Lower lobe of right lung (tissue), 2 donors: ENCODE results near the gene ASCL4. TPM values are rescaled to one million over a fixed set of nuclear protein-coding genes. Genes with fewer than 3 reads are reported as not detected.

ENCODE experiments used
- ATAC-seq, 2 donors: fragments of 200-7000 bp; cut with Tn5 transposase; one replicate each; pipeline ENCODE4 v1.9.1; 2020 to 2022; ENCODE audit warnings: mild to moderate bottlenecking in 2 of 2, moderate library complexity in 2 of 2
- DNase-seq: peaks from one replicate; pipeline ENCODE4 v3.0.0-alpha.2; 2020
- H3K27ac ChIP-seq: fragments of 200-600 bp; one replicate; pipeline ENCODE4 v1.8.0; 2022
- H3K27me3 ChIP-seq: fragments of 200-600 bp; one replicate; pipeline ENCODE4 v1.8.0; 2022; ENCODE audit warnings: low read depth
- H3K36me3 ChIP-seq: fragments of 200-600 bp; one replicate; pipeline ENCODE4 v1.8.0; 2022; ENCODE audit warnings: mild to moderate bottlenecking
- H3K4me1 ChIP-seq: fragments of 200-600 bp; one replicate; pipeline ENCODE4 v1.8.0; 2022
- H3K4me3 ChIP-seq: fragments of 200-600 bp; one replicate; pipeline ENCODE4 v1.8.0; 2022; ENCODE audit warnings: mild to moderate bottlenecking
- H3K9me3 ChIP-seq: fragments of 200-600 bp; one replicate; pipeline ENCODE4 v1.8.0; 2022
- intact Hi-C: fragments of 100-400 bp; cut with DNase I; formaldehyde crosslinking; loops from one replicate; pipeline ENCODE4 v1.11.0; 2022
- total RNA-seq: library from RNA; stranded (reverse); fragmentation: NEBNext Ultra II Directional; extraction: Animal tissue kit (Norgen Biotek cat#: 25700); gene quantifications from one replicate; pipeline ENCODE4 v1.2.1, GENCODE V29; 2021
- TF ChIP-seq, protein P1 (sequence below): fragments of 200-600 bp; IDR thresholded peaks from one replicate; pipeline ENCODE4 v1.8.0; 2022; ENCODE audit warnings: antibody characterized with exemption, mild to moderate bottlenecking
- donor health status: DM: no; HTN: yes; CAD: no; lungs with severe emphysema.

The ASCL4 gene
- total RNA-seq, 1 donor from 2014 or later: not detected

DNA sequence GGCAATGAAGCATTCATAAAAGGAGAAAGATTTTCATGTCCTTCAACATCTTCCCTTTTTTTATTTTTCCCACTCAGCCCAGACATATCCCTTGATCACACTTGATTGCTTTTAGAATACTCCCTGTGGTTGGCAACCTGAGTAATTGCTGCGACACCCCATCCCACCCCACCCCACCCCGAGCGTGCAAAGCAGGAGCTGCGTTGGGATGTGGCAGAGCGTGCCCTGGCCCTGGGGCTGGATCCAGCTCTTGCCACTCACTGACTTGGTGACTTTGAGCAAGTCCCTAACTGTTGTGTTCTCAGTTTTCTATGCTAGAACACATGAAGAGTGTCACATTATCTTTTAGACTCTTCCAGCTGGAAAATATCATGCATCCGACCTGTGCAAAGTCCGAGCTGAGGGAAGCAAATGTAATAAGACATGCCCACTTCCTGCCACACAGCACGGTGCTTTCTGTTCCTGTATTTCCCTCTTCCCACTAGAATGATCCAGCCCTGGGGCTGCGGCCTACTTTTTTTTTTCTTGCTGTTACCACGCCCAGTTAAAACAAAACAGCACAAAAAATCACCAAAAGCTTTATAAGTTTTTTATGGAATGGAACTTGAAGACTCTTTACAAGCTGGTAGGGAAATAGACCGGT is 4.0 kb downstream of the ASCL4 start:
- peaks cover 46% of the 10 kb centered on the region for H3K27me3 ChIP-seq
- H3K4me3 ChIP-seq: no peak overlapping the region
- H3K36me3 ChIP-seq: no peaks in the 10 kb centered on the region
- peaks cover 6% of the 10 kb centered on the region for H3K4me1 ChIP-seq
- TF ChIP-seq, protein P1, sequence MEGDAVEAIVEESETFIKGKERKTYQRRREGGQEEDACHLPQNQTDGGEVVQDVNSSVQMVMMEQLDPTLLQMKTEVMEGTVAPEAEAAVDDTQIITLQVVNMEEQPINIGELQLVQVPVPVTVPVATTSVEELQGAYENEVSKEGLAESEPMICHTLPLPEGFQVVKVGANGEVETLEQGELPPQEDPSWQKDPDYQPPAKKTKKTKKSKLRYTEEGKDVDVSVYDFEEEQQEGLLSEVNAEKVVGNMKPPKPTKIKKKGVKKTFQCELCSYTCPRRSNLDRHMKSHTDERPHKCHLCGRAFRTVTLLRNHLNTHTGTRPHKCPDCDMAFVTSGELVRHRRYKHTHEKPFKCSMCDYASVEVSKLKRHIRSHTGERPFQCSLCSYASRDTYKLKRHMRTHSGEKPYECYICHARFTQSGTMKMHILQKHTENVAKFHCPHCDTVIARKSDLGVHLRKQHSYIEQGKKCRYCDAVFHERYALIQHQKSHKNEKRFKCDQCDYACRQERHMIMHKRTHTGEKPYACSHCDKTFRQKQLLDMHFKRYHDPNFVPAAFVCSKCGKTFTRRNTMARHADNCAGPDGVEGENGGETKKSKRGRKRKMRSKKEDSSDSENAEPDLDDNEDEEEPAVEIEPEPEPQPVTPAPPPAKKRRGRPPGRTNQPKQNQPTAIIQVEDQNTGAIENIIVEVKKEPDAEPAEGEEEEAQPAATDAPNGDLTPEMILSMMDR: no peak
- ATAC-seq (peak; percentile 55 to 61), DNase-seq (no peak)
- no peaks in the 10 kb centered on the region for H3K9me3 ChIP-seq
- intact Hi-C loops: no loop called here
- no peak overlapping the region for H3K27ac ChIP-seq

DNA sequence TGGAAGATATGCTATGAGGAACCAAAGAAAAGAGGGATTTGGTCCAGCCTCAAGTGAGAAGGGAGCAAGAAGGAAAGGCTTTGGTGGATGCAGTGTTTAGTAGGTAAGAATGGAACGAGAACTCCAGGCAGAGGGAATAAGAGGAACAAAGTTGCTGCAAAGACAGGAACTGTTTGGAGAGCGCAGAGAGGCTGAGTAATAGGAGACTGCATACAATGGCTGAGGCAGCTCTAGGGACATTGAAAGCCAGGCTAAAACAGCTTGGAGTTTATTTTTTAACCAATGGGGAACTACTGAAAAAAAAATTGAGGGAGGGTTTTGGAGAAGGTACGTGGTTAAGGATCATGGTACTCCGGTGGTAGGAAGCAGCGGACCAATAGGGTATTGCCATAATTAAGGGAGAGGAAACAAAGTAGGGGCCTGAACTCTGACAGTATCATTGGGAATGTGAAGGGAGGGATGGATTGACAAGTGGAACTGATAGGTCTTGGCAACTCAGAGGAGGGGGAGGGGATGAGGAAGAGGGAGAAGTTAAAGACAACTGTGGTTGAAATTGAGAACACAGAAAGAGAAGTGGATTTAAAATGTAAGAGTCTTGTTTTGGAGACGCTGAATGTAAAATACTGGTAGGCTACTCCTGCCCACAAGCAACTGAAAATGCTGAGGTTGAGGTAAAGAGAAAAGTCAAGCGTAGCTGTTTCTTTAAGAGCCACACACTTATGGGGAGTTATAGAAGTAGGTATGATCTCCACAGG is 4.8 kb downstream of the ASCL4 start:
- Histone ChIP-seq H3K36me3 (no peaks in the 10 kb centered on the region), H3K4me3 (no peak overlapping the region), H3K9me3 (no peaks in the 10 kb centered on the region), H3K27ac (no peak overlapping the region), H3K4me1 (peaks cover 6% of the 10 kb centered on the region), H3K27me3 (peaks cover 39% of the 10 kb centered on the region)
- DNase-seq (no peak), ATAC-seq (peak; percentile 57 to 62)
- TF ChIP-seq, protein P1: no peak
- intact Hi-C loops: no loop called here

DNA sequence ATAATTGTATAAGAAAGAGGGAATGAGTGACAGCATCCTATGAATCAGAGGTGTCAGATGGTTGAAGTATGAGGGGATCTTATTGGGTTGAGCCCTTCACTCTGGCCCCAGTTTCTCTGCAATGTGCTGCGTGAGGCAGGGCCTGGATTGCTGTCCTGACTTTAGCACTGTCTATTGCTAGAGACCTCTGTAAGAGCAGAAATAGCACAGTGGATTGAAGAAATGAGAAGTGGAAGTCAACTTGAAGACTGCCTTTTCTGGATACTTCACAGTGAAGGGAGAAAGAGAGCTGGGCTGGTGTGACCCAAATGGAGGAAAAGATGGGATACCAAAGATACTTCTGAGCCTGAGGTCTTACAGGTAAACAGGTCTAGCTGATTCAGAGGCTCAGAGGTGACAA is 5.8 kb downstream of the ASCL4 start:
- Histone ChIP-seq H3K9me3 (no peaks in the 10 kb centered on the region), H3K4me1 (peaks cover 3% of the 10 kb centered on the region), H3K27ac (no peak overlapping the region), H3K4me3 (no peak overlapping the region), H3K36me3 (no peaks in the 10 kb centered on the region), H3K27me3 (peaks cover 28% of the 10 kb centered on the region)
- intact Hi-C loops: no loop called here
- TF ChIP-seq, protein P1: no peak
- DNase-seq (no peak), ATAC-seq (no peak)

DNA sequence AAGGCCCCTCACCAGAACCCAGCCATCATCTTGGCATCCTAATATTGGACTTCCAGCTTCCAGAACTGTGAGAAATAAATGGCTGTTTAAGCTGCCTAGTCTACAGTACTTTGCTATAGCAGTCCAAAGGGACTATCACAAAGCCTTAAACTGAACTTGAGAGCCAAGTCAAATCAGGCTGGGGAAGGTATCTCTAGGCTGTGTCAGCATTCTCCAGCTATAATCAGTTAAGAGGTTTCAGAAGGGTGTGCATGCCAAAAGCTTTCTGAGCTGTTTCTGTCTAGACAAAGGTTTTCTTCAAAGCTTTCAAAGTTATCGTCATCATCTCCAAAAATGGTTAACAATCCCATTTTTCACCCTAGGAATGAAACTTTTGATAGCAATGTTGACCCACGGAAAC is 7.6 kb downstream of the ASCL4 start:
- intact Hi-C loops: no loop called here
- H3K4me1 ChIP-seq: no peaks in the 10 kb centered on the region
- H3K4me3 ChIP-seq: no peak overlapping the region
- no peak for ATAC-seq
- H3K27me3 ChIP-seq: peaks cover 11% of the 10 kb centered on the region
- H3K9me3 ChIP-seq: no peaks in the 10 kb centered on the region
- H3K27ac ChIP-seq: no peak overlapping the region
- H3K36me3 ChIP-seq: no peaks in the 10 kb centered on the region
- no peak for DNase-seq
- TF ChIP-seq, protein P1: no peak

DNA sequence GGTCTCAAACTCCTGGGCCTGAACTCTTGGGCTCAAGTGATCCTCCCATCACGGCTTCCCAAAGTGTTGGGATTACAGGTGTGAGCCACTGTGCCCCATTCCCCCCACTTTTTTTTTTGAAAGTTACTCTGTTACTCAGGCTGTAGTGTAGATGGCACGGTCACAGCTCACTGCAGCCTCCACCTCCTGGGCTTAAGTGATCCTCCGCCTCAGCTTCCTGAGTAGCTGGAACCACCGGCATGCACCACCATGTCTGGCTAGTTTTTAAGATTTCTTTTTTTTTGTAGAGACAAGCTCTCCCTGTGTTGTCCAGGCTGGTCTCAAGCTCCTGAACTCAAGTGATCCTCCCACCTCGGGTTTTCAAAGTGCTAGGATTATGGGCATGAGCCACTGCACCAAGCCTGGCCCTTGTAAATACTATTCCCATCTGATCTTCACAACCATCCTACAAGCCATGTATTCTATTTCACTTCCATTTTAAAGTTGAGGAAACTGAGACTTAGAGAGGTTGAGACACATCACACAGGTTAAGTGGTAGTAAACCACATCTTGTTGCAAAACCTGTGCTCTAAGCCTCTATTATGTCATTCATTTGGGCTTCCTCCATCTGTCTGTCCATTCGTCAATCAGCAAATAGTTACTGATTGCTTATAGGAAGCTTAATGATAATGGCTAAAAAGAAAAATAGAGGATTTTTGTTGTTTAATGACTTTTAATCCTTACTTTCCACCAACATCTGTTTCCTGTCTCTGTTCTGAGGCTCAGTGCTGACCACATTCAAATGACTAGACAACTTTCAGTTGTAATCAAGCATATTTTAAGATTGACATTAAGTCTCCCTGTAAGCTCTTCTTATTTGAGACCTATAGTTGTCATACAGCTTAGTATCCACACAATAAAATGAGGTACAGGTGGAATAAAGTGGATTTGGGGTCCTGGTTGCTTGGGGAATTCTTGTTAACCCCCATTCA is 9.2 kb downstream of the ASCL4 start:
- no peak overlapping the region for H3K27ac ChIP-seq
- TF ChIP-seq, protein P1: no peak
- H3K4me3 ChIP-seq: no peak overlapping the region
- no peaks in the 10 kb centered on the region for H3K36me3 ChIP-seq
- H3K27me3 ChIP-seq: no peaks in the 10 kb centered on the region
- H3K4me1 ChIP-seq: no peaks in the 10 kb centered on the region
- intact Hi-C loops: no loop called here
- DNase-seq: no peak
- H3K9me3 ChIP-seq: no peaks in the 10 kb centered on the region
- no peak for ATAC-seq
